HG03159 (cell line): ENCODE results near the gene BATF3.

Source experiments
- ATAC-seq: cut with Tn5 transposase; IDR thresholded peaks from one replicate; pipeline ENCODE4 v1.9.1; 2021; ENCODE audit warnings: mild to moderate bottlenecking, moderate library complexity; ENCODE audit not compliant: unreplicated experiment

BATF3 gene

GRCh38 chr1:212710566-212710965 lies 10.9 kb upstream of the BATF3 start:
- ATAC-seq: no peak

DNA sequence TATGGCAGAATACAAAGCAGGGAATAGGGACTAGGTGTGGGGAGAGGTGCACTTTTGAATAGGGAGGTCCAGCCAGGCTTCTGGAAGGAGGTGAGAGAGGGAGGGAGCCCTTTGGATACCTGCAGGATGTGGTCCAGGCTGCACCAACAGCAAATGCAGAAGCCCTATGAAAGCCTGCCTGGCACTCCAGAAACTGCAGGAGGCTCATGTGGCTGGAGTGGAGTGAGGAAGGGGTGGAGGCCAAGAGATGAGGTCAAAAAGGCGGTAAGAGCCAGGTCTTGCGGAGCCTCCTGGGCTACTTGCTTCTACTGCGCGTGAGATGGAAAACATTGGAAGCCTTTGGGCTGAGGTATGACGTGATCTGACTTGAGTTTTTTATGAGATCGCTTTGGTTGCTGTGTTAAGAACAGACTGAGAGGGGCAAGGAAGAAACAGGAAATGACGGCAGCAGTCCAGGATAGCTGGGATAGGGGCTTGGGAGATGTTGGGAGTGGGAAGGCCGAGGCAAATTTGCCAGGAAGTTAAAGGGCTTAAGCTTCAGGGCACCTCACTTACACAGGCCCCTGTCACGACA lies 4.4 kb upstream of the BATF3 start:
- no peak for ATAC-seq

GRCh38 chr1:212702672-212703071 lies 3.0 kb upstream of the BATF3 start:
- ATAC-seq: no peak

DNA sequence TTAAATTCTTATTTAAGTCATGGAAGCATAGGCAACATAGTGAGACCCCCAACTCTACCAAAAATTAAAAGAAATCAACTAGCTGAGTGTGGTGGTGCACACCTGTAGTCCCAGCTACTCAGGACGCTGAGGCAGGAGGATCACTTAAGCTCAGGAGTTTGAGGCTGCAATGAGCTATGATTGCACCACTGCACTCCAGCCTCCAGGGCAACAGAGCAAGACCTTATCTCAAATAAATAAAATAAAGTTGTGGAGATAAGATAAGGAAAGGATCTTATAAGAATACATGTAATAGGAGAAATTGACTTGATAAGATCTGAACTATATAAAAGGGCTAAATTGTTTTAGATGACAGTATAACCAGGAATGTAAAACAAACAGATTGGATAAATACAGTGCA lies 2.3 kb upstream of the BATF3 start:
- ATAC-seq: no peak

DNA sequence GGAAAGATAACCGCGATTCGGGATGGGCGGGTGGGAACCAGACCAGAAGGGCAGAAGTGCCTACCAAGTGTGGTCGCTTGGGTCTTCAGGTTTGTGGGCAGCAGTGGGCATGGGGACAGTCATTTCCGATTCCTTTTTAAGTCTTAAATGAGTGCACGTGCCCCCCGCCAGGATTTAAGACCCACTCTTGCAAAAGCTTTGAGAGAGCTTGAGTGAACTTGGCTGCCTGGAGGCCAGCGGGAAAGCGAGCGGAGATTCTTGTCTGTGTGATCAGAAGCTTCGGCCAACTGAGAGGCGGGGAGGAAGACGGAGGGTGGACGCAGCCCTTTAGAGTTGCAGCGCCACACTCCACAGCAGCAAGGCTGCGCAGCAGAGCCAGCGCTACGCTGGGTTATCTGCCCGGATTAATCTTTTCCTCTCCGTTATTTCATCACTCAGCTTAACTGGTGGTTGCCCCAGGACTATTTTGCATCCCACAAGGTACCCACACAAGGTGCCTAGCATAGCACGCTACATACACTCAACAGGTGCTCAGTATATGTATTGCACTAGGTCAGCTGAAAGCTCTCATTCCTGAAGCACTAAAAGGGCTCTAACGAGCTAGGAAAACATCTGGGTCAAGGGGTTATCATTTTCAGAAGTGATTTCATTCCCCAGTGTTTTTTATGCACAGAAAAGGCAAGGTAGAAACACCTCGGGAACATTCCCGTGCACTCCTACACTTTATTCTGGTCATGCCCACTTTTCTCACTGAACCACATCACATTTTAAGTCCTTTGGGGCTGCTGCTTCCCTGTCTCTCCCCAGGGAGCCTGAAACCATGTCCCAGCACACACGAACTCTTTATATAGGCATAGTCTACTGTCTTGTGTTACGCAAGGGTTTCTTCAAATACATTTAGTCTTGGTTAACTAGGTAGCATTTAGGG lies 1.5 kb upstream of the BATF3 start:
- ATAC-seq: no peak

DNA sequence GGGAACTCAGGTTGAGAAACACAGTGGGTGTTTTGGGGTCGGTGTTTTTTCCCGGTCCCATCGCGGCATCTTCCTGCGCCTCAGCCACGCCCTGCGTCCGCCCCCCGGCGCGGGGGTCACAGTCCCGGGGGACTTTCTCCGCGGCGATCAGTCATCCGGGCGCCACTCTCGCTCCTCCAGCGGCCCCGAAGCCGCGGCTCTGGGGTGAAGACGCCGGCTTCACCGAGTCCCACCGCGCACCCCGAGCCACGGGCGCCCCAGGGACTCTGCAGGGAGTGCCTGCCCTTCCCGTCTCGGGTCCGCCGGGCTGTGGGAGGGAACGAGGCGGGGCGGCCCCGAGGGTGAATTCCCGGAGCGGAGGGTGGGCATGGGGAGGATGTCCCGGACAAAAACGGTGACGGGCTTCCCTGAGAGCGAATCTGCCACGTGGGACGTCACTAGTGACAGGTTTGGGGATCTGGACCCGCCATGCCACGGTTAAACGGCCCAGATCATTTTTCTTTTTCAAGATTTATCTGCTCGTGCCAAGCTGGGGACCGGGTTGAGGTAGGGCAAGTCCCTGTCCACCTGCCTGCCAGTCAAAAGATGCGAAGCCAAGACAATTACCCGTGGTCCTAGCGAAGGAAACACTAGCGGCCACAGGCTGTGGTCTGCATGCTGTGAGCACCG lies 717 bp upstream of the BATF3 start:
- ATAC-seq: no peak

- ATAC-seq: peak; percentile 66
These were observed 476 bp downstream of the BATF3 start for GRCh38 chr1:212699104-212699624.

DNA sequence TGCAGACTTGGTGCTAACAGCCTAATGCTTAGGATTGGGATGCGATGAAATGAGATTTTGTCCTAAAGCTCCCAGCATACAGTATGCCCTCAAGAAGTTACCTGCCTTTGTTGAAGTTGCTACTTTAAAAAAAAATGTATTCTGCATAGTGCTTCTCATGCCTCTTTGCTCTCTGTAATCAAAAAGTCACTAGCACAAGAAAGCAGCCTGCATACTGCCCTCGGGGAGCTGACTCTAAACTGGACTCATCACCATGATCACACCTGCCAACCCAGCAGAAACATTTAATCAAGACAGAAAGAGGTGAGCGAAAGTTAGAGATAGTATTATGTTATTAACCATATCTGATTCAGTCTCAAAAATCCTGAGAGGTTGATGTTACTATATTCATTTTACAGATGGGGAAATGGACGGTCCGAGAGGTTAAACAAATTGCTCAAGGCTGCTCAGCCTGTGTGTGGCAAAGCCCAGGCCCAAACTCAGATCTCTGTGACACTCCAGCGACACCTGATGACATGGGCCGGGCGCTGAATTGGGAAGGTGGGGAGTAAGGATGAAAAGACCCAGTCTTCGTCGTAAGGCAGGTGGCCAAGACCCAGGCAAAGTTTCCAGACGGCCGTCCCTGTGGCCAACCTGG lies 1.1 kb downstream of the BATF3 start:
- no peak for ATAC-seq

DNA sequence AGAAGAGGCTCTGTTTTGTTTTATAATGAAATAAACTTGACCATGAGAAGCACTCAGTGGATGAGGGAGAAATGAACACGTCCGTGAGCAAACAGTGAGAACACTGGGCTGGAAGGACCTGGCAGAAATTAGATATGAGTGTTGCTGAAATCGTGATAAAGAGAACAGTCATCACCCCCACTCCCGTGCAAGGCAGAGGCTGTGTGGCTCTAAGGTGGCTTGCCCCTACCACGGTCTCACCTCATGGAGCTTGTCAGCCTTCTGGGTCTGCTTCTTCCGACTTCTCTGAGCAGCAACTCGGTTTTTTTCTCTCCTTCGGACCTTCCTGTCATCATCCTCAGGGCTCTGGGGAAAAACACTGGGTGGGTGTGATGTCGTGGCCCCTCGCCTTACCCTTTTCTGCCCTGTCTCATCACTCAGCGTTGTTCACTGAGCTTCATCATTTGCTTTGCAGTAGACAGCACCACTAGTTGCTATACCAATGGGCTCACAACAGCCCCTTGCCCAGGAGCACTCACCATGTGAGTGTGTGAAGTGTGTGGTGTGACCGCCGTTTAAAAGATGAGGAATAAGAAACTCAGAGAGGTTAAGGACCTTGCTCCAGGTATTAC lies 2.8 kb downstream of the BATF3 start:
- no peak for ATAC-seq

DNA sequence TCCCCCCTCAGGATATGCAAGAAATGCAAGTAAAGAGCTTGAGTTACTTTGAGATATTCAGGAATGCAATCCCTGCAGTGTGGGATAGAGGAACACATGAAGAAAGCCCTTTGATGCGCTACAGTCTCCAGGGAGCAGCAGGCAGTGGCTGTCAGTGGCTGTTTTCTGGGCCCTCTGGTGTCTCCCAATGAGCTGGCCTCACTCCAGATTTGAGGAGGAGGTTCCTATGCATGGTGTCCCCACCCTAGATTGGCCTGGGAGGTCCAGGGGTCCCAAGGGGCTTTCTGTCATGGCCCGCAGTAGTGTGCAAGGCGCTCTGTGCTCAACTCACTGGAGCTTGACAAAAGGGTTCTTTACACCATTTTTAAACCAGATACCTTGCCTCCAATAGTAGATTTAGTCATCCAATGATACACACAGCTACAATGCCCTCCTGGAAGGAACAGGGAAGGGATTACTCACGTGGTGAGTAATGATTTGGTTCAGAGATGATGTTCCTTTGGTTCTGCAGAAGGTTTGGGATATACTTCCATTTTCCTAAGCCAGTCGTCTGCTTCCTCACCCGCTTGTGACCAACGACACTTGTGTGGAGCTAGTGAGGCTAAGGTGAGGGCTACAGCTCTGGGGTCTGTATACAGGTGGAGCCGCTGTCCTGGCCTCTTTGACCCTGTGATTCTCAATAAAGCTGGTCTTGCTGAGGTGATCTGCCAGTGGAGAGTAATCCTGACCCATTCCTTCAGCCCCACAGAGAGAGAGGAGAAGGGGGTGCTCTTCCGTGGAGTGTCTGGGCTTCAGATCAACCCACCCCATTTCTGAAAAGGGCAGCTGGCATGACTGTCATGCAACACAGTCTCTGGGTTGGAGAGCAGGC lies 6.6 kb downstream of the BATF3 start:
- no peak for ATAC-seq

GRCh38 chr1:212691561-212692071 lies 8.0 kb downstream of the BATF3 start:
- ATAC-seq: no peak

GRCh38 chr1:212690816-212691403 lies 8.7 kb downstream of the BATF3 start:
- no peak for ATAC-seq

- no peak for ATAC-seq
These were observed 9.7 kb downstream of the BATF3 start for GRCh38 chr1:212689758-212690529.

DNA sequence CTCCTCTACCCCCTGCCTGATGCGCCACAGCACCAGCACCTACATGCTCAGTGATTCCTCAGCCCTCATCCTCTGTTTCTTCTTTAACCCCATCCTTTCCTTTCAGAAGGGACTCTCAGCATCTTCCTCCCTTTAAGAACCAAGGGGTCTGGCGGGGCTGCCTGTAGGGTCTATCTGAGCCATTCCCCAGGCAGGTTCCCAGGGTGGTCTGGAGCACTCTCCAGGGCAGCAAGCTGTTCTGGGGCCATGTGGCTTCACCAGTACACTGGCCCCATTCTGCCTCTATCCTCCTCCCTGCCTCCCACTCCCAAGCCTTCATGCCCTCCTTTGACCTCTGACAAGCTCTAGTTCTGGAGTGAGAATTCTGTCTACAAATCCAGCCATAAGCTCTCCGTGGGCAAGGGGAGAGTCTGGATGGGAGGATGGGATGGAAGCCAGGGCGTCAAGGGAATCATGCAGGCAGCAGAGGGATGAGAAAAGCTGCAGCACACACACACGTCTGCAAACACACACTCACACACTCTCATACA lies 10.4 kb downstream of the BATF3 start:
- ATAC-seq: no peak

DNA sequence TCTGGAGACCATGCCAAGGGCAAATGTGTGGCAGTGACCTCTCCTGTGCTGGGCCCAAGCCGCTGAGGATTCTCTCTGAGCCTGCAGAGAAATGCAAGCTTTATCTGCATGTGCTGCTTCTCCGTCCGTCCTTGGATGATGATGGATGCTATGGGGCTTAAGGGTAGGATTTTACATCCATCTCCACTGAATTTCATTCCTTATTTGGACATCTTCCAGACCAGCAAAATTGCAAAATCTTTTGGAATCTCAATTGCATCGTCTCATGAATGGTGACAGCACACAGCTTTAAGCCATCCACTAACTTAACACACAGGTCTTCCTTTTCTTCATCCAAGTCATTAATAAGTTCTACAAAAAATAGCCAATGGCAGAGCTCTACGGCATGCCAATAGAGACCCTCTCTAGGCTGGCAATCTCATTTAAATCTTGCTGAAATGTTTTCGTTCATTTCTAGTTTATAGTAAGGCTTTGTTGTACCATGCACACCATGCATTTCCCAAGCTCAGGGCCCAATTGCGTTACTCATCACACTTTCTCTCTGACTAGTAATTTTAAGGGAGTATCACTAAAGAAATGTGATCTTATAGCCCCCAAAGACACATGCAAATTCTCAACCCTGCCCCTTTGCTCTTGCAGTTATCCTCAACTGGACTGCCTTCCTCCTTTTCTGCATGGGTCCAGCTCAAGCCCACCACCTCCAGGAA lies 11.1 kb downstream of the BATF3 start:
- ATAC-seq: no peak

- ATAC-seq: no peak
These were observed 11.8 kb downstream of the BATF3 start for GRCh38 chr1:212687811-212688210.

DNA sequence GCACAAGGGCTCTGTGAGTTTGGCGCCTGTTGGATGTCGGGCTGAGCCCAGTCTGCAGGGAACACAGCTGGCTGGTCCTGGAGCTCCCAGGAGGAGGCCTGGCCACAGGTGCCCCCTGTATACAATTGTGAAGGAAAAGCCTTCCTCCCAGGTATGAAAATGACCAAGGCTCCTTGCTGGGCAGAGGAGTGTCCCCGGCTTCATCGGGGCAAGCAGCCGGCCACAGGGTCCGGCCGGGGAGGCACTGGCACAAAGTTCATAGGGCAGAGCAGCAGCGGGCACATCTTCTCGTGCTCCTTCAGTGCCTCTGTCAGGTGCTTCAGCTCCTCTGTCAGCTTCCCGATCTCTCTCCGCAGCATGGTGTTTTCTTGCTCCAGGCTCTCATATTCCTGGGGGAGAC lies 13.0 kb downstream of the BATF3 start:
- ATAC-seq: no peak

GRCh38 chr1:212686069-212686468 lies 13.6 kb downstream of the BATF3 start:
- ATAC-seq: no peak
